Skin epidermis (tissue), 12 donors: ENCODE results near the gene SETSIP.
"Not testable (repeated sequence)": the region's sequence is repeated elsewhere in the genome, so short reads cannot be mapped to it uniquely, and the experiment has no call there.

Source experiments
- H3K27ac ChIP-seq, 21 experiments: fragments of 200-600 bp; sonication (generic) in 11 of 21; one replicate each; pipeline ENCODE4 v1.5.0; 2020; ENCODE audit warnings: mild to moderate bottlenecking in 3 of 21, inconsistent platforms in 2 of 21, moderate library complexity in 2 of 21
- H3K4me3 ChIP-seq, 7 experiments: fragments of 200-600 bp; sonication (generic) in 2 of 7; one replicate each; pipeline ENCODE4 v1.5.0; 2020; ENCODE audit warnings: inconsistent platforms in 2 of 7, mild to moderate bottlenecking in 2 of 7, moderate library complexity in 1 of 7

SETSIP gene

GRCh38 chr1:92075311-92075710 is at the start of gene SETSIP:
Gene SETSIP, minus strand, starts transcription at chr1:92075411. Its CDS starts 0 bp downstream, at chr1:92075411.
- H3K4me3 ChIP-seq = no peak within 1 kb of the TSS

GRCh38 chr1:92123868-92124267 is 48.7 kb upstream of the SETSIP start:
- H3K27ac ChIP-seq = peak overlapping the region in 1 of 21 experiments; percentile 6
- no peak overlapping the region for H3K4me3 ChIP-seq

More at GRCh38 chr1:92075311-92075710, at the start of gene SETSIP:
- no peak within 1 kb of the TSS for H3K27ac ChIP-seq

GRCh38 chr1:92118826-92119225 is 43.6 kb upstream of the SETSIP start:
- H3K4me3 ChIP-seq = no peak overlapping the region
- no peak overlapping the region for H3K27ac ChIP-seq

- H3K27ac ChIP-seq = no peak overlapping the region
- no peak overlapping the region for H3K4me3 ChIP-seq
Measured at GRCh38 chr1:92117526-92117925, 42.3 kb upstream of the SETSIP start.

GRCh38 chr1:92108631-92109030 is 33.4 kb upstream of the SETSIP start:
- no peak overlapping the region for H3K4me3 ChIP-seq
- no peak overlapping the region for H3K27ac ChIP-seq

- H3K27ac ChIP-seq = no peak overlapping the region
- H3K4me3 ChIP-seq = no peak overlapping the region
Measured at GRCh38 chr1:92105546-92106081, 30.4 kb upstream of the SETSIP start.

GRCh38 chr1:92096317-92096716 is 21.1 kb upstream of the SETSIP start:
- H3K4me3 ChIP-seq = no peak overlapping the region
- no peak overlapping the region for H3K27ac ChIP-seq

- Histone ChIP-seq H3K4me3 (no peak overlapping the region), H3K27ac (no peak overlapping the region)
Measured at GRCh38 chr1:92095874-92096273, 20.7 kb upstream of the SETSIP start.

- Histone ChIP-seq H3K4me3 (no peak overlapping the region), H3K27ac (no peak overlapping the region)
Measured at GRCh38 chr1:92094595-92094994, 19.4 kb upstream of the SETSIP start.

GRCh38 chr1:92094090-92094489 is 18.9 kb upstream of the SETSIP start:
- Histone ChIP-seq H3K27ac (no peak overlapping the region), H3K4me3 (no peak overlapping the region)

- no peak overlapping the region for H3K27ac ChIP-seq
- no peak overlapping the region for H3K4me3 ChIP-seq
Measured at GRCh38 chr1:92091625-92092024, 16.4 kb upstream of the SETSIP start.

- H3K4me3 ChIP-seq = no peak overlapping the region
- no peak overlapping the region for H3K27ac ChIP-seq
Measured at GRCh38 chr1:92087542-92087941, 12.3 kb upstream of the SETSIP start.

- no peak overlapping the region for H3K27ac ChIP-seq
- no peak overlapping the region for H3K4me3 ChIP-seq
Measured at GRCh38 chr1:92085727-92086126, 10.5 kb upstream of the SETSIP start.

GRCh38 chr1:92084651-92085050 is 9.4 kb upstream of the SETSIP start:
- no peak overlapping the region for H3K4me3 ChIP-seq
- H3K27ac ChIP-seq = no peak overlapping the region

- H3K27ac ChIP-seq = peak overlapping the region in 15 of 21 experiments; percentile 21 to 87 (median 72)
- H3K4me3 ChIP-seq = peak overlapping the region; percentile 47 to 86 (median 75)
Measured at GRCh38 chr1:92081031-92081430, 5.8 kb upstream of the SETSIP start.

GRCh38 chr1:92080128-92080985 is 5.1 kb upstream of the SETSIP start, which contains the start of gene BTBD8:
Gene BTBD8, plus strand, starts transcription at chr1:92080345. Its CDS starts 227 bp downstream, at chr1:92080572.
- Histone ChIP-seq H3K27ac (peak within 1 kb of the TSS in 20 of 21 experiments; percentile 21 to 87 (median 70)), H3K4me3 (peak within 1 kb of the TSS; percentile 47 to 86 (median 75))

- H3K27ac ChIP-seq = peak overlapping the region in 2 of 21 experiments; percentile 70 to 78
- peak overlapping the region in 1 of 7 experiments; percentile 75 for H3K4me3 ChIP-seq
Measured at GRCh38 chr1:92079441-92079840, 4.2 kb upstream of the SETSIP start.

GRCh38 chr1:92078077-92078476 is 2.9 kb upstream of the SETSIP start:
- H3K27ac ChIP-seq, H3K4me3 ChIP-seq: not testable (repeated sequence)

GRCh38 chr1:92076363-92076762 is 1.2 kb upstream of the SETSIP start:
- no peak overlapping the region for H3K27ac ChIP-seq
- H3K4me3 ChIP-seq = no peak overlapping the region

GRCh38 chr1:92074446-92074845 is 765 bp downstream of the SETSIP start:
- not testable (repeated sequence) for H3K4me3 ChIP-seq, H3K27ac ChIP-seq

- Histone ChIP-seq H3K27ac (no peak overlapping the region), H3K4me3 (no peak overlapping the region)
Measured at GRCh38 chr1:92070892-92071291, 4.3 kb downstream of the SETSIP start.
